ENCODE results near the gene CRACR2A.

DNA sequence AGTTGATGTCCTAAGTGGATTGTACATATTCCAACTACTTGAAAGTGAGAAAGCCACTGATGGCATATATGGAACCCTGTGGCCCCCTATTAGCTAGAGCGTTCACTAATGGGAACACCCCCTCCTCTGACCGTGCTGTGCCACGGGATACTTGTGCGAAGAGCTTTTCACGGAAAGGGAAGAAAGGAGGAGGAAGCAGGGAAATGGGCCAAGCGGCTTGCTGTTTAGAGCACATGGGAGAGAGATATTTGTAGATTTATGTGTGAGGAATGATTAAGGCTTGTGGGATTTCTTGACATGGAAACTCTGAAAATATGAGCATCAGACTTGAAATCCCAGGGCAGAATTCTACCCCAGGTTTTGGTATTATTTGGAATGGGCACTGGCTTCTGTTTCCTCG, 132.1 kb downstream of the CRACR2A start:
- TF ChIP-seq, protein P1, sequence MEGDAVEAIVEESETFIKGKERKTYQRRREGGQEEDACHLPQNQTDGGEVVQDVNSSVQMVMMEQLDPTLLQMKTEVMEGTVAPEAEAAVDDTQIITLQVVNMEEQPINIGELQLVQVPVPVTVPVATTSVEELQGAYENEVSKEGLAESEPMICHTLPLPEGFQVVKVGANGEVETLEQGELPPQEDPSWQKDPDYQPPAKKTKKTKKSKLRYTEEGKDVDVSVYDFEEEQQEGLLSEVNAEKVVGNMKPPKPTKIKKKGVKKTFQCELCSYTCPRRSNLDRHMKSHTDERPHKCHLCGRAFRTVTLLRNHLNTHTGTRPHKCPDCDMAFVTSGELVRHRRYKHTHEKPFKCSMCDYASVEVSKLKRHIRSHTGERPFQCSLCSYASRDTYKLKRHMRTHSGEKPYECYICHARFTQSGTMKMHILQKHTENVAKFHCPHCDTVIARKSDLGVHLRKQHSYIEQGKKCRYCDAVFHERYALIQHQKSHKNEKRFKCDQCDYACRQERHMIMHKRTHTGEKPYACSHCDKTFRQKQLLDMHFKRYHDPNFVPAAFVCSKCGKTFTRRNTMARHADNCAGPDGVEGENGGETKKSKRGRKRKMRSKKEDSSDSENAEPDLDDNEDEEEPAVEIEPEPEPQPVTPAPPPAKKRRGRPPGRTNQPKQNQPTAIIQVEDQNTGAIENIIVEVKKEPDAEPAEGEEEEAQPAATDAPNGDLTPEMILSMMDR (conservative IDR thresholded peaks at IDR 0.05; ENCODE audit: low read depth, low read length), result no peak
- no peak for TF ChIP-seq EZH2 (IDR thresholded peaks at IDR 0.05; ENCODE audit: low read length, unreplicated experiment)
